SK-N-SH treated with all-trans-retinoic acid at 6 μM for 48 hours (cell line): ENCODE measurements around the gene CAPN10.

Experiments
- CSRNP3 ChIP-seq: fragments of 250-450 bp; sonication (Bioruptor Pico); IDR thresholded peaks from 2 replicates; pipeline ENCODE4 v1.5.1; 2021; ENCODE audit warnings: mild to moderate bottlenecking, moderate library complexity
- RARB ChIP-seq: fragments of 250-450 bp; sonication (Bioruptor Pico); IDR thresholded peaks from 2 replicates; pipeline ENCODE4 v1.8.0; 2021; ENCODE audit warnings: mild to moderate bottlenecking, moderate library complexity
- ZC3H10 ChIP-seq: fragments of 250-450 bp; sonication (Bioruptor Pico); IDR thresholded peaks from 2 replicates; pipeline ENCODE4 v1.5.1; 2021; ENCODE audit warnings: mild to moderate bottlenecking, moderate library complexity

- TF ChIP-seq CSRNP3 (CRISPR knock-in tag) (no peak), ZC3H10 (CRISPR knock-in tag) (no peak), RARB (CRISPR knock-in tag) (no peak)
Measured at GRCh38 chr2:240614391-240614790, 27.9 kb downstream of the CAPN10 start.
